Measurements from ENCODE around the gene IRF2BP2.

Gene IRF2BP2

GRCh38 chr1:234602334-234603220, 7.4 kb downstream of the IRF2BP2 start (continued):
- TF ChIP-seq ZFHX2 (tag by site-specific recombination; conservative IDR thresholded peaks at IDR 0.05), result no peak
- no peak for TF ChIP-seq ZNF747 (tag by site-specific recombination; IDR thresholded peaks at IDR 0.05)
- TF ChIP-seq ZNF280C (tag by site-specific recombination; IDR thresholded peaks at IDR 0.05), result no peak
- TF ChIP-seq ZNF112 (tag by site-specific recombination; IDR thresholded peaks at IDR 0.05), result no peak
- TF ChIP-seq GFI1B (tag by site-specific recombination; IDR thresholded peaks at IDR 0.05), result 0 out of 2 replicates have a peak, but pooled peaks have one; percentile 46
- peak; percentile 89 for TF ChIP-seq FEZF1 (tag by site-specific recombination; IDR thresholded peaks at IDR 0.05)
- TF ChIP-seq, protein P1, sequence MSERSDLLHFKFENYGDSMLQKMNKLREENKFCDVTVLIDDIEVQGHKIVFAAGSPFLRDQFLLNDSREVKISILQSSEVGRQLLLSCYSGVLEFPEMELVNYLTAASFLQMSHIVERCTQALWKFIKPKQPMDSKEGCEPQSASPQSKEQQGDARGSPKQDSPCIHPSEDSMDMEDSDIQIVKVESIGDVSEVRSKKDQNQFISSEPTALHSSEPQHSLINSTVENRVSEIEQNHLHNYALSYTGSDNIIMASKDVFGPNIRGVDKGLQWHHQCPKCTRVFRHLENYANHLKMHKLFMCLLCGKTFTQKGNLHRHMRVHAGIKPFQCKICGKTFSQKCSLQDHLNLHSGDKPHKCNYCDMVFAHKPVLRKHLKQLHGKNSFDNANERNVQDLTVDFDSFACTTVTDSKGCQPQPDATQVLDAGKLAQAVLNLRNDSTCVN (tag by site-specific recombination; optimal IDR thresholded peaks at IDR 0.05), result no peak
- no peak for TF ChIP-seq ZNF138 (tag by site-specific recombination; IDR thresholded peaks at IDR 0.05; ENCODE audit: borderline replicate concordance)
- TF ChIP-seq ZBTB20 (tag by site-specific recombination; IDR thresholded peaks at IDR 0.05), result no peak
- no peak for TF ChIP-seq HOXC10 (CRISPR knock-in tag; IDR thresholded peaks at IDR 0.05)
- TF ChIP-seq ZNF660 (tag by site-specific recombination; IDR thresholded peaks at IDR 0.05), result peak; percentile 66; the same call in 1 of the 2 replicates
- TF ChIP-seq, protein P2, sequence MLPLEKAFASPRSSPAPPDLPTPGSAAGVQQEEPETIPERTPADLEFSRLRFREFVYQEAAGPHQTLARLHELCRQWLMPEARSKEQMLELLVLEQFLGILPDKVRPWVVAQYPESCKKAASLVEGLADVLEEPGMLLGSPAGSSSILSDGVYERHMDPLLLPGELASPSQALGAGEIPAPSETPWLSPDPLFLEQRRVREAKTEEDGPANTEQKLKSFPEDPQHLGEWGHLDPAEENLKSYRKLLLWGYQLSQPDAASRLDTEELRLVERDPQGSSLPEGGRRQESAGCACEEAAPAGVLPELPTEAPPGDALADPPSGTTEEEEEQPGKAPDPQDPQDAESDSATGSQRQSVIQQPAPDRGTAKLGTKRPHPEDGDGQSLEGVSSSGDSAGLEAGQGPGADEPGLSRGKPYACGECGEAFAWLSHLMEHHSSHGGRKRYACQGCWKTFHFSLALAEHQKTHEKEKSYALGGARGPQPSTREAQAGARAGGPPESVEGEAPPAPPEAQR (tag by site-specific recombination; IDR thresholded peaks at IDR 0.05), result no peak
- TF ChIP-seq ZNF239 (tag by site-specific recombination; IDR thresholded peaks at IDR 0.05), result 0 out of 2 replicates have a peak, but pooled peaks have one; percentile 43
- no peak for TF ChIP-seq ZFP41 (tag by site-specific recombination; IDR thresholded peaks at IDR 0.05; ENCODE audit: borderline replicate concordance)

GRCh38 chr1:234601301-234602017, 8.5 kb downstream of the IRF2BP2 start:
- H3K27ac ChIP-seq (ENCODE audit: extremely low read depth, low read depth, low read length), result peak overlapping the region; percentile 96
- POLR2A ChIA-PET, result interaction anchor here (0.9 to 2.8 kb wide), 11 partner anchors 9 to 903 kb away, joined by 3 to 30 read pairs (median 4); partner anchors contain the start of genes B3GALNT2 and IRF2BP2
- TF ChIP-seq ZSCAN16 (tag by site-specific recombination; IDR thresholded peaks at IDR 0.05), result no peak
- TF ChIP-seq IKZF3 (tag by site-specific recombination; IDR thresholded peaks at IDR 0.05), result peak; percentile 65
- no peak for TF ChIP-seq PRDM10 (tag by site-specific recombination; IDR thresholded peaks at IDR 0.05)
- no peak for TF ChIP-seq GLIS2 (tag by site-specific recombination; IDR thresholded peaks at IDR 0.05)
- TF ChIP-seq ZSCAN23 (tag by site-specific recombination; IDR thresholded peaks at IDR 0.05), result no peak
- TF ChIP-seq ZNF133 (tag by site-specific recombination; IDR thresholded peaks at IDR 0.05), result no peak
- TF ChIP-seq ZBTB49 (tag by site-specific recombination; IDR thresholded peaks at IDR 0.05; ENCODE audit: low read depth), result no peak
- TF ChIP-seq EGR2 (tag by site-specific recombination; IDR thresholded peaks at IDR 0.05; ENCODE audit: low read depth), result no peak
- TF ChIP-seq ZNF302 (tag by site-specific recombination; IDR thresholded peaks at IDR 0.05; ENCODE audit: low read depth), result no peak
- TF ChIP-seq BCL11B (tag by site-specific recombination; IDR thresholded peaks at IDR 0.05; ENCODE audit: low read depth), result no peak

More at GRCh38 chr1:234601301-234602017, 8.5 kb downstream of the IRF2BP2 start:
- no peak overlapping the region for H3K4me3 ChIP-seq (ENCODE audit: low read depth, low read length)
- no peaks in the 10 kb centered on the region for H3K9me3 ChIP-seq (ENCODE audit: control insufficient read depth, insufficient read depth, low read depth, low read length)
- H3K36me3 ChIP-seq (ENCODE audit: control insufficient read depth in 2 of 2, insufficient read depth in 1 of 2, low read length in 2 of 2), result peaks cover 10 to 21% of the 10 kb centered on the region in 2 experiments; a peak in 2 of 3 replicates
- CTCF ChIA-PET, result interaction anchor here (0.6 to 2.6 kb wide), 14 partner anchors 8 to 492 kb away, joined by 3 to 12 read pairs (median 3); no protein-coding TSS in a partner anchor
- H3K4me1 ChIP-seq (ENCODE audit: control insufficient read depth, insufficient read depth, low read length), result peaks cover 52% of the 10 kb centered on the region

Data from HEK293 (cell line).